GM12892 (cell line): ENCODE results near the gene NMNAT2.
A peak's percentile ranks its signal among the peaks of the same experiment; 100 is the strongest.

Experiments used
- DNase-seq: peaks from one replicate; pipeline ENCODE4 v3.0.0; 2011; ENCODE audit not compliant: insufficient read length
- FAIRE-seq: peaks from 2 replicates; lab custom pipeline; 2011; peaks lifted over from hg19 to GRCh38; lab: Jason Lieb, UNC
- POLR2A ChIP-seq: IDR thresholded peaks from 2 replicates; pipeline ENCODE4 v1.6.1; 2011; ENCODE audit warnings: low read depth, low read length, control low read depth
- POLR2AphosphoS5 ChIP-seq: IDR thresholded peaks from 2 replicates; pipeline ENCODE4 v1.6.1; 2011; ENCODE audit warnings: low read depth, low read length, control low read depth
- TAF1 ChIP-seq: IDR thresholded peaks from 2 replicates; pipeline ENCODE4 v1.6.1; 2011; ENCODE audit warnings: low read depth, mild to moderate bottlenecking, control low read depth, low read length, borderline replicate concordance

NMNAT2 gene

DNA sequence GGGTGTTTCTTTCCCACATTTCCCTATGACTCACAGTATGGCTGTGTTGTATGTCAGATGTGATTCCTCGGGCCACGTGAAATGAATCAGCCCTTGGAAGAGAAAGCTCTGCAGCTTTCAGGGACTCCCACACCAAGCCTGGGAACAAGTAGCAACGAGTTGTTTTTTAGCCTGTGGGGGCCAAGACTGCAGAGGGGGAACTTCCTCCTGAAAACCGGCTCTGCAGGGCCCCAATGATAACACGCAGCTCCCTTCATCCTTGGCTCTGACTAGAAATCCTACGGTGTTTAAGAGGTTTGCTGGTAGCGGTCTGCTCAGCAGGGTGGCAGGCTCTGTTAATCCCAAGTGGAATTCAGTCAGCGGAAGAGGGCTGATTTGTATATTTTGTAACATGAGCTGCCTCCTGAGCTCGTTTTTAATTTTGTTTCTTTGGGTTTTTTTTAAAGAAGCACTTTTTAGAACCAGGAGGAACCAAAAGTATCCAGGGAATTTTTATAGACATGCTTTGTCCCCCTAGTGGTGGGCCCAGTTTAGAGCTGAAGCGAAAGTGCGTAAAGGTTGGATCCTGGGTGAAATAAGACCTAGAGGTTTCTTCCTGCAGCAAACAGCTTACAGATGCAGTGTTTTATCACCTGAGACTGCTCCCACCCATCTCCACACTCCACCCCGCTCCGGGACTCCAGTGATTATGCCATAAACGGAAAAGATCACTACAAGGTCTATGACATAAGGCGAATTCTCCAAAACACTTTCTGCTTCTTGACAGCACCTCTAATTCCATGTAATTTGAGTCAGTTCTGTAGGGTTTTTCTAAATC is 183.3 kb downstream of the NMNAT2 start:
- no peak for TF ChIP-seq POLR2AphosphoS5
- no peak for DNase-seq
- FAIRE-seq = no peak

DNA sequence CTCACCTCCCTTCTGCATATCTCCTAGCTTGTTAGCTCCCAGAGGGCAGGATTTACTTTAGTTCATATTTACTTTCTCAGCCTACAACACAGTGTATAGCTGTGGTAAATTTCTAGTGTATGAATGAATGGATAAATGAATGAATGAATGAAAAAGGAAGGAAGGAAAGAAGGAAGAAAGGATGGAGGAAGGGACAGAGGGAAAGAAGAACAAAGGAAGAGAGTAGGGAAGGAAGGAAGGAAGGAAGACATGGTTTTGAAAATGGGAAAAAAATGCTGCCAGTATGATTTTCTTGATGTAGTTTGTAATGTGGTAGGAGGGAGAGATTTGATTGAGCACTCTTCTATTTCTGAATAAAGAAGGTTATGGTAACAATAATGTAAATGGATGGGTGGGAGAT is 185.1 kb downstream of the NMNAT2 start:
- no peak for TF ChIP-seq POLR2AphosphoS5
- no peak for TF ChIP-seq POLR2A
- no peak for TF ChIP-seq TAF1
- no peak for DNase-seq
- no peak for FAIRE-seq

DNA sequence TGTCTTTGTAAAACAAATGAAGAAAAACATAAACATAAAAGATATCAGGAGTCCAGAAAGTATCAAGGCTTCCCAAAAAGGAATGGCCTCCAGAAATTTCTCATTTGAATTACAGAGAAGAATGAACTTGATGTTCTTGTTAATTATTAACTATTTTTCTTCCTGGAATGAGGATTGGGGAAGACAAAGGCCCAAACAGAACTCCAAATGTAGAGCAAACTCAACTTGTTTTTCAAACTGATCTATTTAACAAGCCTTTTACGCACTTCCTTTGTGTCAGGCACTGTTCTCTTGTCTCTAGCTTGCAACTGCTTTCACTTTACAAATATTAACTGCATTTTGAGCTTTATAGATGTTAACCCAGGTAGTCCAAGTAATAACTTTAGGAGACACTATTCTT is 186.6 kb downstream of the NMNAT2 start:
- DNase-seq (no peak), FAIRE-seq (no peak)
- TF ChIP-seq POLR2AphosphoS5 (no peak), TAF1 (no peak), POLR2A (no peak)

DNA sequence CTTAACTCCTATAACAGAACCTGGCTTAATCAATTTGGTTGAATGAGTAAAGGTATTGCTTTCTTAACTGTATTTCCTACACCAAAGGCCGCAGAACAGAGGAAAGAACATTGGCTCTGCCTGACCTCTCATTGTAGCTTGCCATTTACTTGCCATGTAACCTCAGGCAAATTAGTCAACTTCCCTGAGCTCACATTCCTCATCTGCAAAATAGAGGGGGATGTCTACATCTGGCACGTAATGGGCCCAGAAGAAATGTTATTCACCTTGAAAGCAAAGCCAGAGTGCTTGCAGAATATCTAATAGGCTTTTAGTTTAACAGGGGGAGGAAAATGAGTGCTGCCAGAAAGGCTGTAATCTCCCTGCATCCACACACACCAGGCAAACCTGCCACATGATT is 187.8 kb downstream of the NMNAT2 start:
- DNase-seq = no peak
- FAIRE-seq = no peak
- TF ChIP-seq TAF1 = no peak
- no peak for TF ChIP-seq POLR2AphosphoS5
- no peak for TF ChIP-seq POLR2A

DNA sequence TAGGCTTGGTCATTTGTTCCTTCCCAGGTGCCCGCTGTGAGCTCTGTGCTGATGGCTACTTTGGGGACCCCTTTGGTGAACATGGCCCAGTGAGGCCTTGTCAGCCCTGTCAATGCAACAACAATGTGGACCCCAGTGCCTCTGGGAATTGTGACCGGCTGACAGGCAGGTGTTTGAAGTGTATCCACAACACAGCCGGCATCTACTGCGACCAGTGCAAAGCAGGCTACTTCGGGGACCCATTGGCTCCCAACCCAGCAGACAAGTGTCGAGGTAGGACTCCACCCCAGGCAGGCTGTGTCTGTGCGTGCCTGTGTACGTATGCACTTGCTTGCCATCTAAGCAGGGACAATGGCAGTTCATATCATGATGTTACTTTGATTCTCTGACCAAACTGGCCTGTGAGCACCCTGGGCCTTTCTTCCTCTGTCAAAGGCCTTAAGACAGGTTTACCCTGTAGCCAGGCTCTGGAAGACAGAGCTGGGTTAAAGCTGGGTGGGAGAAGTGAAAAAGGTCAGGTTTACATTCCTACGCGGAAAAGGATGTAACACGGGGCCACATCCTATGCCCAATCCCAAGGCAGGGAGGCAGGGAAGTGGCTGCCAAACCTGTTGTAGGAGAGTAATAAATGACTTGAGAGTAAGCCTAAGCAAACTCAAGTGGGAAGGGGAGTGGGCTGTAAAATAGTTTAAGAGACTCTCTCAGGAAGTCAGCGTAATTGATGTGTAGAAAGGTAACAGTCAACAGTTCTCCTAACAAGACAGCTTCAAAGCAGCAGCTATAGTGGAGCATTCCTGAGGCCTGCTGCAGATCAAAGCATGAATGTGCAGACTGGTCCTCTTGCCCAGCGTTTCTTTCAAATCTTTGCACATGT is 189.6 kb downstream of the NMNAT2 start:
- DNase-seq (no peak), FAIRE-seq (no peak)
- TF ChIP-seq TAF1 = no peak
- TF ChIP-seq POLR2A = no peak
- no peak for TF ChIP-seq POLR2AphosphoS5

DNA sequence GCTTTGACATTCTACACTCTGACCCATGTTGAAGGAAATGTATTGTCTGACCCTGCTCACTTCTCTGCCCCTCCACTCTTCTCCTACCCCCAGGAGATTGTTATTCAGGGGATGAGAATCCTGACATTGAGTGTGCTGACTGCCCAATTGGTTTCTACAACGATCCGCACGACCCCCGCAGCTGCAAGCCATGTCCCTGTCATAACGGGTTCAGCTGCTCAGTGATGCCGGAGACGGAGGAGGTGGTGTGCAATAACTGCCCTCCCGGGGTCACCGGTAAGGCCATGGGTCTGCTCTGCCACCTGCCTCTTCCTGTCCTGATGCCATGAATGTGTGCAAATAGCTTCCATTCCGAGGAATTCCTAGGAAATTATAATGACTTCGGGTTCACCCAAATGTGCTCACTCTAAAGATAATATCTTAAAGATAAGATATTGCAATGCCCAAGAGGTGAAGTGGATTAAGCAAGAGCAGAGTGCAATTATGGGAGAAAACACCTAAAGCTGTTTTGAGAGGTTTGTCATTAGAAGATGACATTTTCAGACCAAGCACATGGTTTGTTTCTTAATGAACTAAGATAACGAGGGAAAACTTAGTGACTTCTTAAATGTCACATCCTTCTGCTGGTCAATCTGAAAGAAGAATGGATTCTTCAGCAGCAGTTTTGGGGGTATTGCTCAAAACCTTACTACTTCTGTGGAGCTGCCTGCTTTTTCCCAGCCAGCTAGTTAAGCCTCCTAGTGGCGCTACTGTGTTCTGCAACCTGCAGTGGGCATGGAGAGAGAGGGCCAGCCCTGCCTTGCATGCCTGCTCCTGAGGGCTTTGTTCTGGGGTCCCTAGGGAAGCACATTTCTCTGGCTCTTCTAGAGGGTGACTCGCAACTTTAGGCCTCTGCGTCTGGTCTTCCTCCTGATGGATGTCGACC is 190.5 kb downstream of the NMNAT2 start:
- DNase-seq (peak; percentile 37), FAIRE-seq (peak; percentile 63)
- no peak for TF ChIP-seq TAF1
- no peak for TF ChIP-seq POLR2AphosphoS5
- no peak for TF ChIP-seq POLR2A

DNA sequence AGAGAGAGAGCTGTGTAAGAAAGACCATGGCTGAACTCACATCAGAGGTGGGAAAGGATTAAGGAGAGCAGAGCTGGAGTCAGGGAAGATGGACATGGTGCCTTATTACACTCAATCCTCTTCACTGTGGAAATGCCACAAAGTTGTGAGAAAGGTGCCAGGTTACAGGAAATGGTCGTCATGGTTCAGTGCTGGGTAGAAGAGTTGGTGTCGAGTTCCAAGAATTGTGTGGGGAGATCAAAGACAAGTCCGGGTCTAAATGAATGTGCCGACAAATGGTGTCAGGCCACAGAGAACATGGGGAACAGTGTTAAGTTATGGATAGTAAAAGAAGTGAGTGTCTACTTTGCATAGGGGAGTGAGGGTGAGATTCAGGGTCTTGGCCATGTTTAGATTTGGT is 191.2 kb downstream of the NMNAT2 start:
- FAIRE-seq (no peak), DNase-seq (no peak)
- no peak for TF ChIP-seq POLR2A
- no peak for TF ChIP-seq POLR2AphosphoS5
- no peak for TF ChIP-seq TAF1

DNA sequence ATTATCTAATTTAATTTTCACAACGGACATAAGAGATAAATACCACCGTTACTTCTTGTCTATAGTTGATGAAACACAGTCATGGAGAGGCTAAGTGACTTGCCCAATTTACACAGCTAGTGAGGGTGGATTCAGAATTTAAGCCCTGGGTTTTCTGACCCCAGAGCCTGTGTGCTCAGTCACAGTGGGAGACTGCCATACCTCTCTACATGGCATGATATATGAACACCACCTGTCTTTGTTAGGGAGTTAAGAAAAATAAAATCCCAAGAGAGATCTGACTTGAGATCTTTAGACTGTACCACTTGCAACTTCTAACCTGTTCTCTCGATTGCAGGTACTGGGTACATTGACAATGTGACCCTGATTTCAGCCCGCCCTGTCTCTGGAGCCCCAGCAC is 191.8 kb downstream of the NMNAT2 start:
- no peak for DNase-seq

DNA sequence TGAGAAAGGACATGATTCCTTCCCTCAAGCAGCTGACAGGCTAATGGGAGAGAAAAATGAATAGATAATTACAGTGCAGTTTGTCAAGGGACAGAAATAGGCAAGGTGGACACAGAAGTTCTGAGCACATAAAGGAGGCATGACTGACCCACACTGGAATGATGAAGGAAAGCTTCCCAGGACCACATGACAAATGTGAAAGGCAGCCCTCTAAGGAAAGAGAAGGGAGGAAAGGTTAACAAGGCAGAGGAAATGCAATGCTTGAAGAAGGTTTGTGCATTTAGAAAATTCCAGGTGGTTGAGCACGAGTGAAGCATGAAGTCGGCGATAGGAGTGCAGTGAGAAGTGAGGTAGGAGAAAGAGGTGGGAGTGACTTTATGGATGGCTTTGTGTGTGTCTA is 194.7 kb downstream of the NMNAT2 start:
- FAIRE-seq (no peak), DNase-seq (no peak)
- TF ChIP-seq POLR2A (no peak), TAF1 (no peak), POLR2AphosphoS5 (no peak)

More for the DNA sequence above, 191.8 kb downstream of the NMNAT2 start:
- TF ChIP-seq POLR2AphosphoS5 (no peak), TAF1 (no peak), POLR2A (no peak)
- FAIRE-seq = no peak

DNA sequence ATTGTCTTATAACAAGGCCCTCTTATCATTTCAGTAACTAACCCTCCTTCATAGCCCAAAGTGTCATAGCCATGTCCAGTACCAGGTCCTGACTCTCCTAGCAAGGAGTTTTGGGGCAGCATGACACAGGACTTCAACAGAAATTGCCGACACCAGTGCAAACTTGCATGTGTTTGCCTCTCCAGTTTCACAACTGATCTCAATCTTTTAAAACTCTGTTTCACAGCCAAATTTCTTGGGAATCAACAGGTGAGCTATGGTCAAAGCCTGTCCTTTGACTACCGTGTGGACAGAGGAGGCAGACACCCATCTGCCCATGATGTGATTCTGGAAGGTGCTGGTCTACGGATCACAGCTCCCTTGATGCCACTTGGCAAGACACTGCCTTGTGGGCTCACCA is 195.3 kb downstream of the NMNAT2 start:
- no peak for TF ChIP-seq POLR2A
- TF ChIP-seq POLR2AphosphoS5 = no peak
- TF ChIP-seq TAF1 = no peak
- FAIRE-seq = no peak
- no peak for DNase-seq

DNA sequence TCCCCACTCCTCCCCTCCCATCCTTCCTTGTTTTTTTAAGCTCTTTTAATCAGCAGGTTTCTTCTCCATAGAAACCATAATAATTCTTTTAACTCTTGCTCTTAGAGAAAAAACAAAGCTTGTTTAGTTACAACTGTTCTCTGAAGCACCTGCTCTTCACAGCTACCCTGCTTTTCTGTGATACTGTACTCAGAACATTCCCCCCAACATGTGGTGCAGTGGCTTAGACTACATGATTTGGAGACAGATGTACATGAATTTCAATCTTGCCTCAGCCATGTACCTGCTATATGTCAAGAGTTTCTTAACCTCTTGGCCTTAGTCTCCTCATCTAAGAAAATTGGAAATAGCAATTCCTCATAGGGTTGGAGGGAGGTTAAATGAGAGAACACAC is 198.6 kb downstream of the NMNAT2 start:
- no peak for DNase-seq
- TF ChIP-seq POLR2AphosphoS5 (no peak), POLR2A (no peak), TAF1 (no peak)
- no peak for FAIRE-seq
